GM21515 (cell line): Measurements from ENCODE around the gene LINGO1.

ENCODE experiments used
- ATAC-seq: cut with Tn5 transposase; IDR thresholded peaks from one replicate; pipeline ENCODE4 v1.9.1; 2021; ENCODE audit not compliant: unreplicated experiment

LINGO1 gene

DNA sequence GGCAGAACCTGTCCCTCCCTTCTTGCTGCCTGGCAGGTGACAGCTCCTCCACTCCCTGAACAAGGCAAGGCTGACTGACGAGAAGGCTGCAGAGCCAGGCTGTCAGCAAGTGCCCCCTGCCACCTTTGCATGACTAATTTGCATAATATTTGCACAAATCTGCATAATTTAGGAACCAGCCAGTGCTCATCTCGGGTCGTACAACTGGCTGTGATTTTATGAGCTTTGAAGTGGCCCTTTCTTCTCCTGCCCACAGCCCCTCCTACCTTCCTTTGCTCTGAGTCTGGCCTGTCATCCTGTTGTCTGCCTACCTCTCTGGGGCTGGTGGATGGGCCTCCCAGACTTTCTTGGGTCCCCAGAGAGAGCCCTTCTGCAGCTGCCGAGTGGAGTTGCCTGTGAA, 58.9 kb downstream of the LINGO1 start:
- ATAC-seq: no peak

- ATAC-seq: no peak
Observed at GRCh38 chr15:77572186-77572585, 60.5 kb downstream of the LINGO1 start.

DNA sequence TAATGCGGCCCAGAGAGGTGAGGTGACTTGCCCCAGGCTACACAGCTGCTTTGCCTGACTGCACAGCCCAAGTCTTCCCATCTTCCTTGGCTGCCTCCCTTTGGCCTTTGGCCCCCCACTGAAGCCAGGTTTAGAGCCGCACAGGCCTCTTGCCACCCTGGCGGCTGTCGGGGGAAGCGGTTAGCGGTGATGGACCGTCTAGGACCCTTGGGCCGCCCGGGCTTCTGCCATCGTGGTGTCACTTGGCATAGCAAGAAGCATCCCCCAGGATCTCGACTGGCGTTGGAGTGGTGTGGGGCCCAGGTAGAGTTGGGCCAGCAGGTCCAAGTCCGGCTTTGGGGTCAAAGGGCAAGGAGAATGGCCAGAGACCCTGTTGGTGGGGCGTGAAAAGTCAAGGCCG, 61.0 kb downstream of the LINGO1 start:
- no peak for ATAC-seq

GRCh38 chr15:77571181-77571580, 61.5 kb downstream of the LINGO1 start:
- no peak for ATAC-seq

DNA sequence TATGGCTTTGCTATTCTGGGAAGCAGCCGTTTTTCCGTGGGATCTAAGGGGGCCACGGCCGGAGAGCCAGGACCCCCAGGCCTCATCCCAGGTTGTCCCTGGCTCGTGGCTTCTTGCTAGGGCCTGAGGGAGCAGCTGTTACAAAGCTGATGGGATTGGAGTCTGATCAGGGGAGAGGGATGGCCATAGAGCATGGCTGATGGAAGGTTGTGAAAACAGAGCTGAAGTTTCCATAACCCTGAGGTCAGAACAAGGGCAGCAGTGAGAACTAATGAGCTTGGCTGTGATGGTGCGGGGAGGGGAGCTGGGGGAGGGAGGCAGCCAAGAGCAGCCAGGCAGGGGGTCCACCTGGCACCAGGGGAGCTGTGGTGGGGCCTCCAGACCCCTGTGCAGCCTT, 63.0 kb downstream of the LINGO1 start:
- no peak for ATAC-seq

- no peak for ATAC-seq
Observed at GRCh38 chr15:77568973-77569728, 63.6 kb downstream of the LINGO1 start.

GRCh38 chr15:77568014-77568972, 64.4 kb downstream of the LINGO1 start:
- no peak for ATAC-seq

- no peak for ATAC-seq
Observed at GRCh38 chr15:77567202-77567601, 65.5 kb downstream of the LINGO1 start.

DNA sequence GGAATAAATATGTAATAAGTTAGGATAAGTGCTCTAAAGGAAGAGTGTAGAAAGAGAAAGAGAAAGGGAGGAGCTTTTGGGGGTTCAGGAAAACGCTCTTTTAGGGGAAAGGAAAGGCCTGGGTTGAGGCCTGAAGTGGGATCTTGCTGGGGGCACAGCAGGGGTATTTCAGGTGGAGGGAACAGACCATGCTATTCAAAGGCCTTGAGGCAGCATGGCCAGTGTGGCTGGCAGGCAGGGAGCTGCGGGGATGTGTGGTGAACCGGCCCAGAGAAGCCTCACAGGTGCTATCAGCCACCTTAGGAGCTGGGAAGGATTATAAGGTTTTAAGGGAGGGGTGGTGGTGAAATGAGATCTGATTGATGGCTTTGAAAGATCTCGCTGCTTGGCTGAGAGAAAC, 66.6 kb downstream of the LINGO1 start:
- no peak for ATAC-seq

GRCh38 chr15:77565378-77565915, 67.3 kb downstream of the LINGO1 start:
- ATAC-seq: no peak

GRCh38 chr15:77564938-77565337, 67.8 kb downstream of the LINGO1 start:
- no peak for ATAC-seq

DNA sequence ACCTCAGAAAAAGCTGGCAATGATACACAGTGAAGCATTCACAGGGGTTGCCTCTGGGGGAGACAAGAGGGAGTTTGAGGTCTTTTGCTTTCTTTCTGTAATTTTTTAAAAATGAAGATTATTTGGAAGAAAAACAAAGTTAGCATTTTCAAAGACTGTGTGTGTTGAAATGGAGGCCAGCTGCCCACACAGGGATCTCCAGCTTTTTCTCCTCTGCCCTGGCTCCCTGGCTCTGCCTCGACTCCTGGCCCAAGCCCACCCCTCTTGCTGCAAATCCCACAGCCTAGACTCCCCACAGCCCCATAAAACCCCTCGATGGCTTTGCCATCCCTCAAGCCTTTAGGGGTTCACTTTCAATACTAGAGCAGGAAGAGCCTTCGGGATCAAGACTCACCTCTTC, 68.4 kb downstream of the LINGO1 start:
- ATAC-seq: no peak

DNA sequence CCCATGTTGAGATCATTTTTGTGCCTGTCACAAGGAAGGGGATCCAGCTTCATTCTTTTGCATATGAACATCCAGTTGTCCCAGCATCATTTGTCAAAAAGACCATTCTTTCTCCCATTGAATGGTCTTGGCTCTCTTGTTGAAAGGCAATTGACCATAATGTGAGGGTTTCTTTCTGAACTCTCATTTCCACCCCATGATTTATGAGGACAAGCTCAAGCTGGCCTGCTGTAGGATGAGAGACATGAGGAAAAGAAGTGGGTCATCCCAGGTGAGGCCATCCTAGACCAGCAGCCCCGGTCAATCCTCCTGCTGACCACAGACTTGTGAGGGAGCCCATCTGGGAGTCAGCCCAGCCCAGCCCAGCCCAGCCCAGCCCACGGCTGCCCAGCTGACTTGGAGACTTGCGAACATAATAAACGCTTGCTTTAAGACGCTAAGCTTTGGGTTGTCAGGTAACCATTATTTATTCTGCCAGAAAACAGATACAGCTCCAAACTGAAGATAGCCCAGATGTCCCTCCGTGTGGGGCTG, 69.0 kb downstream of the LINGO1 start:
- ATAC-seq: no peak
